NCI-H460 (cell line): Measurements from ENCODE around the gene KRTAP4-11. TPM values are rescaled to one million over a fixed set of nuclear protein-coding genes. Genes with fewer than 3 reads are reported as not detected.
"Not testable (repeated sequence)": the region's sequence is repeated elsewhere in the genome, so short reads cannot be mapped to it uniquely, and the experiment has no call there.

Experiments
- DNase-seq: peaks from one replicate; pipeline ENCODE4 v3.0.0-alpha.2; 2016; ENCODE audit warnings: low read depth; ENCODE audit errors: extremely low read depth
- total RNA-seq: library from RNA; depleted of rRNA; stranded (reverse); fragments of >200 nt; shearing (Covaris generic); gene quantifications from 2 replicates; pipeline ENCODE4 v1.2.3, GENCODE V29; 2014; rRNA removed

The KRTAP4-11 gene
- total RNA-seq, 1 experiment from 2014 or later: not detected

GRCh38 chr17:41088760-41089352 is 29.3 kb downstream of the KRTAP4-11 start:
- not testable (repeated sequence) for DNase-seq

- DNase-seq: not testable (repeated sequence)
Observed at GRCh38 chr17:41084100-41084856, 33.9 kb downstream of the KRTAP4-11 start, which contains the start of gene KRTAP4-7. KRTAP4-7 (plus strand) TSS chr17:41084150; CDS start chr17:41084207, 57 bp downstream.

GRCh38 chr17:41083427-41083826 is 34.7 kb downstream of the KRTAP4-11 start:
- DNase-seq: not testable (repeated sequence)

- DNase-seq: no peak
Observed at GRCh38 chr17:41082626-41083025, 35.5 kb downstream of the KRTAP4-11 start.

- no peak for DNase-seq
Observed at GRCh38 chr17:41076788-41077187, 41.4 kb downstream of the KRTAP4-11 start.

GRCh38 chr17:41073676-41074075 is 44.5 kb downstream of the KRTAP4-11 start:
- DNase-seq: no peak

GRCh38 chr17:41071606-41072360 is 46.4 kb downstream of the KRTAP4-11 start:
- DNase-seq: no peak

- no peak for DNase-seq
Observed at GRCh38 chr17:41069031-41069430, 49.1 kb downstream of the KRTAP4-11 start.

GRCh38 chr17:41067281-41067680 is 50.9 kb downstream of the KRTAP4-11 start:
- DNase-seq: no peak

Other genes with a start within 250 kb of the KRTAP4-11 start
- gene KRT20, start 233.1 kb downstream of the KRTAP4-11 start, total RNA-seq: not detected in 2 replicates
- 0.07 TPM in 1 of 2 replicates, not detected in the other for gene KRT23, start 180.7 kb downstream of the KRTAP4-11 start, total RNA-seq
- not detected in 2 replicates for gene KRT39, start 151.4 kb downstream of the KRTAP4-11 start, total RNA-seq
- gene KRT40, start 134.0 kb downstream of the KRTAP4-11 start, total RNA-seq: not detected in 2 replicates
- not detected in 2 replicates for gene KRTAP3-3, start 124.2 kb downstream of the KRTAP4-11 start, total RNA-seq
- not detected in 2 replicates for gene KRTAP3-2, start 118.5 kb downstream of the KRTAP4-11 start, total RNA-seq
- gene KRTAP3-1, start 109.2 kb downstream of the KRTAP4-11 start, total RNA-seq: not detected in 2 replicates
- not detected in 2 replicates for gene KRTAP1-5, start 91.2 kb downstream of the KRTAP4-11 start, total RNA-seq
- not detected in 2 replicates for gene KRTAP1-4, start 88.2 kb downstream of the KRTAP4-11 start, total RNA-seq
- gene KRTAP1-3, start 83.5 kb downstream of the KRTAP4-11 start, total RNA-seq: not detected in 2 replicates
- gene KRTAP1-1, start 76.9 kb downstream of the KRTAP4-11 start, total RNA-seq: not detected in 2 replicates
- gene KRTAP2-1, start 71.1 kb downstream of the KRTAP4-11 start, total RNA-seq: not detected in 2 replicates
- gene KRTAP2-2, start 63.1 kb downstream of the KRTAP4-11 start, total RNA-seq: not detected in 2 replicates
- not detected in 2 replicates for gene KRTAP2-3, start 58.3 kb downstream of the KRTAP4-11 start, total RNA-seq
- gene KRTAP2-4, start 52.5 kb downstream of the KRTAP4-11 start, total RNA-seq: not detected in 2 replicates
- gene KRTAP4-7, start 34.2 kb downstream of the KRTAP4-11 start, total RNA-seq: not detected in 2 replicates
- not detected in 2 replicates for gene KRTAP4-8, start 20.2 kb downstream of the KRTAP4-11 start, total RNA-seq
- not detected in 2 replicates for gene KRTAP4-16, start 16.2 kb downstream of the KRTAP4-11 start, total RNA-seq
- gene KRTAP4-9, start 13.0 kb downstream of the KRTAP4-11 start, total RNA-seq: not detected in 2 replicates
- gene KRTAP4-12, start 5.8 kb upstream of the KRTAP4-11 start, total RNA-seq: not detected in 2 replicates
- not detected in 2 replicates for gene KRTAP4-6, start 22.2 kb upstream of the KRTAP4-11 start, total RNA-seq
- not detected in 2 replicates for gene KRTAP4-5, start 31.5 kb upstream of the KRTAP4-11 start, total RNA-seq
- gene KRTAP4-4, start 42.4 kb upstream of the KRTAP4-11 start, total RNA-seq: not detected in 2 replicates
- gene KRTAP4-3, start 49.8 kb upstream of the KRTAP4-11 start, total RNA-seq: not detected in 2 replicates
- gene KRTAP4-2, start 59.8 kb upstream of the KRTAP4-11 start, total RNA-seq: not detected in 2 replicates
- 0.17 TPM in 1 of 2 replicates, not detected in the other for gene KRTAP4-1, start 66.5 kb upstream of the KRTAP4-11 start, total RNA-seq
- gene KRTAP9-1, start 71.5 kb upstream of the KRTAP4-11 start, total RNA-seq: not detected in 2 replicates
- gene KRTAP9-2, start 108.3 kb upstream of the KRTAP4-11 start, total RNA-seq: not detected in 2 replicates
- not detected in 2 replicates for gene KRTAP9-3, start 114.1 kb upstream of the KRTAP4-11 start, total RNA-seq
- not detected in 2 replicates for gene KRTAP9-8, start 119.6 kb upstream of the KRTAP4-11 start, total RNA-seq
- not detected in 2 replicates for gene KRTAP9-4, start 131.3 kb upstream of the KRTAP4-11 start, total RNA-seq
- not detected in 2 replicates for gene KRTAP9-9, start 137.0 kb upstream of the KRTAP4-11 start, total RNA-seq
- gene KRTAP9-6, start 147.0 kb upstream of the KRTAP4-11 start, total RNA-seq: not detected in 2 replicates
- not detected in 2 replicates for gene KRTAP9-7, start 157.3 kb upstream of the KRTAP4-11 start, total RNA-seq
- gene KRTAP29-1, start 184.5 kb upstream of the KRTAP4-11 start, total RNA-seq: not detected in 2 replicates
- not detected in 2 replicates for gene KRTAP16-1, start 190.9 kb upstream of the KRTAP4-11 start, total RNA-seq
- not detected in 2 replicates for gene KRTAP17-1, start 197.3 kb upstream of the KRTAP4-11 start, total RNA-seq
- not detected in 2 replicates for gene KRT33A, start 232.5 kb upstream of the KRTAP4-11 start, total RNA-seq